ENCODE data around the gene PERCC1. TPM values are rescaled to one million over a fixed set of nuclear protein-coding genes. Genes with fewer than 3 reads are reported as not detected.
A peak's percentile ranks its signal among the peaks of the same experiment; 100 is the strongest.

The PERCC1 gene
- total and polyA plus RNA-seq, 2 donors (not counting 1 experiment from before 2014, with no cell fraction given): not detected

DNA sequence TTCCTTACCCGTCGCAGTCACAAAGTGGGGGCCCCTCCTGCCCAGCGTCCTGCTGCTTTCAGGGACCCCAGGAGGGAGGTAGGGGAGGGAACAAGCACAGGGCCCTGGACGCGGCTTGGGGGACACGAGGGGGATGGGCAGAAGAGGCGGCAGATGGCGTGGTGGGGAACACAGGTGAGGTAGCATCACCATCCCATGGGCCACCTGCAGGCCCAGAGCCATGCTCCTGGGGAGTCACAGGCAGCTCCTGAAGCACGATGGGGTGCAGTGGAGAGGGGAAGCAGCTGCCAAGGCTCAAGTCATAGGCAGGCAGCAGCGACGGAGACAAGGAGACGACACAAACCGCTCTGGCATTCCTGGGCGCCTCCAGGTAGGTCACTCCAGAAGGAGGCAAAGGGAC is 27.1 kb upstream of the PERCC1 start:
- Histone ChIP-seq H4K20me1 (ENCODE audit: control insufficient read depth, extremely low read depth, insufficient read depth, low read length) (no peaks in the 10 kb centered on the region), H3K4me3 (replicated peaks in 1 of 4; ENCODE audit: control extremely low read depth in 1 of 4, insufficient read depth in 1 of 4, low read depth in 3 of 4, low read length in 4 of 4) (no peak overlapping the region), H3K27me3 (ENCODE audit: control insufficient read depth, insufficient read depth, low read length) (no peaks in the 10 kb centered on the region), H3K9ac (ENCODE audit: insufficient read depth, low read length) (no peak overlapping the region), H3K36me3 (ENCODE audit: control insufficient read depth, insufficient read depth, low read length) (peaks cover 3% of the 10 kb centered on the region), H2AFZ (ENCODE audit: low read length) (no peak overlapping the region), H3K27ac (ENCODE audit: insufficient read depth, low read length) (no peak overlapping the region), H3K4me1 (ENCODE audit: control insufficient read depth, extremely low read depth, insufficient read depth, low read length) (peaks cover 5% of the 10 kb centered on the region), H3K4me2 (ENCODE audit: extremely low read depth, insufficient read depth, low read length) (no peak overlapping the region), H3K9me3 (ENCODE audit: control insufficient read depth, insufficient read depth, low read depth, low read length) (no peaks in the 10 kb centered on the region), H3K79me2 (ENCODE audit: control insufficient read depth, insufficient read depth, low read length) (no peaks in the 10 kb centered on the region)
- no peak for DNase-seq (ENCODE audit: low read depth in 2 of 2)
- TF ChIP-seq, protein P1, sequence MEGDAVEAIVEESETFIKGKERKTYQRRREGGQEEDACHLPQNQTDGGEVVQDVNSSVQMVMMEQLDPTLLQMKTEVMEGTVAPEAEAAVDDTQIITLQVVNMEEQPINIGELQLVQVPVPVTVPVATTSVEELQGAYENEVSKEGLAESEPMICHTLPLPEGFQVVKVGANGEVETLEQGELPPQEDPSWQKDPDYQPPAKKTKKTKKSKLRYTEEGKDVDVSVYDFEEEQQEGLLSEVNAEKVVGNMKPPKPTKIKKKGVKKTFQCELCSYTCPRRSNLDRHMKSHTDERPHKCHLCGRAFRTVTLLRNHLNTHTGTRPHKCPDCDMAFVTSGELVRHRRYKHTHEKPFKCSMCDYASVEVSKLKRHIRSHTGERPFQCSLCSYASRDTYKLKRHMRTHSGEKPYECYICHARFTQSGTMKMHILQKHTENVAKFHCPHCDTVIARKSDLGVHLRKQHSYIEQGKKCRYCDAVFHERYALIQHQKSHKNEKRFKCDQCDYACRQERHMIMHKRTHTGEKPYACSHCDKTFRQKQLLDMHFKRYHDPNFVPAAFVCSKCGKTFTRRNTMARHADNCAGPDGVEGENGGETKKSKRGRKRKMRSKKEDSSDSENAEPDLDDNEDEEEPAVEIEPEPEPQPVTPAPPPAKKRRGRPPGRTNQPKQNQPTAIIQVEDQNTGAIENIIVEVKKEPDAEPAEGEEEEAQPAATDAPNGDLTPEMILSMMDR (conservative IDR thresholded peaks at IDR 0.05 in 1 of 2, IDR thresholded peaks at IDR 0.05 in 1 of 2; ENCODE audit: low read depth in 1 of 2, low read length in 2 of 2): no peak
- TF ChIP-seq EZH2 (IDR thresholded peaks at IDR 0.05; ENCODE audit: low read length, missing control alignments): no peak

DNA sequence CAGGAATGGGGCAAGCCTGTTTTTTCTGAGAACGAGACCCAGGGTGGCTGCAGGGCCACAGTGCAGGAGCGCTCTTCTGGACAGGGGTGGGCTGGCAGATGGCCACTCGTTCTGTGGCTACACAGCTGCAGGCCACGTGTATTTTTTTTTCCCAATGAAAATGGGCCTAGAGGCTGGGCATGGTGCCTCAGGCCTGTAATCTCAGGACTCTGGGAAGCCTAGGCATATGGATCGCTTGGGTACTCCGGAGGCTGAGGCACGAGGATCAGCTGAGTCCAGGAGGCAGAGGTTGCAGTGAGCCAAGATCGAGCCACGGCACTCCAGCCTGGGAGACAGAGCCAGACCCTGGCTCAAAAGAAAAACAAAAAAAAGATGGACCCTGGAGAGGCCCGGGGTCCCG is 23.1 kb upstream of the PERCC1 start:
- peak overlapping the region; percentile 54 for H3K27ac ChIP-seq (ENCODE audit: insufficient read depth, low read length)
- no peaks in the 10 kb centered on the region for H3K36me3 ChIP-seq (ENCODE audit: control insufficient read depth, insufficient read depth, low read length)
- no peaks in the 10 kb centered on the region for H3K27me3 ChIP-seq (ENCODE audit: control insufficient read depth, insufficient read depth, low read length)
- TF ChIP-seq, protein P1 (conservative IDR thresholded peaks at IDR 0.05 in 1 of 2, IDR thresholded peaks at IDR 0.05 in 1 of 2; ENCODE audit: low read depth in 1 of 2, low read length in 2 of 2): no peak
- TF ChIP-seq EZH2 (IDR thresholded peaks at IDR 0.05; ENCODE audit: low read length, missing control alignments): no peak
- H3K4me1 ChIP-seq (ENCODE audit: control insufficient read depth, extremely low read depth, insufficient read depth, low read length): peaks cover 5% of the 10 kb centered on the region
- H2AFZ ChIP-seq (ENCODE audit: low read length): no peak overlapping the region
- H4K20me1 ChIP-seq (ENCODE audit: control insufficient read depth, extremely low read depth, insufficient read depth, low read length): no peaks in the 10 kb centered on the region
- no peaks in the 10 kb centered on the region for H3K79me2 ChIP-seq (ENCODE audit: control insufficient read depth, insufficient read depth, low read length)
- peak; percentile 44 for DNase-seq (ENCODE audit: low read depth in 2 of 2)
- no peak overlapping the region for H3K9ac ChIP-seq (ENCODE audit: insufficient read depth, low read length)
- no peaks in the 10 kb centered on the region for H3K9me3 ChIP-seq (ENCODE audit: control insufficient read depth, insufficient read depth, low read depth, low read length)
- H3K4me2 ChIP-seq (ENCODE audit: extremely low read depth, insufficient read depth, low read length): peak overlapping the region; percentile 44
- H3K4me3 ChIP-seq (replicated peaks in 1 of 4; ENCODE audit: control extremely low read depth in 1 of 4, insufficient read depth in 1 of 4, low read depth in 3 of 4, low read length in 4 of 4): peak overlapping the region in 3 of 4 experiments; percentile 27 to 71 (median 40)

DNA sequence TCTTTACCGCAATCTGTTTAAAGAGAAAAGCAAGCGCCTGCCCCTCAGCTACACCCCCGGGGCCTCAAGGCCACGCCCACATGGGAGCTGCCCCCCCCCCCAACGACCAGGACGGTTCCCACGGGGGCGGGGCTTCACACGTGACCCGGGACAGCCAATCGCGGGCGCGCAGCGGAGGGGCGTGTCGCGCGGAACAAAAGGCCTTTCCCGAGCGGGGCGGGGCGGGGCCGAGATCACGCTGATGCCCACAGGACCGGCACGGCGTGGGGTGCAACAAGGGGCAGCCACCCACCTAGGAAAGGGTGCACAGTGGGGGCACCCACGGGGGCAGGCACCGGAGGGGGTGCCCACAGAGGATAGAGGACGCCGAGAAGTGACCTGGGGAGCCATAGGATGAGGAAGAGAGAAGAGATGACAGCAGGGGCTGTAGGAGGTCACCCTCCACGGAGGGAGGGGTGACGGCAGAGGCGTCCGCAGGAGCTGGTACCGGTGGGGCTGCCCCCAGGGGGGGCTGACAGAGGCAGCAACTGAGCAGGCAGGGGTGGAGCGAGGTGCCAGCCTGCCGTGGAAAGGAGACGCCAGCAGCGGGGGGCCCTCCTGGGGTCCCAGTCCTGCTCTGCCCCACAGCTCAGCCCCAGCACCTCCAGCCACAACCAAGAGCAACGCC is 22.6 kb upstream of the PERCC1 start:
- peak overlapping the region; percentile 23 for H3K9ac ChIP-seq (ENCODE audit: insufficient read depth, low read length)
- no peaks in the 10 kb centered on the region for H3K27me3 ChIP-seq (ENCODE audit: control insufficient read depth, insufficient read depth, low read length)
- TF ChIP-seq, protein P1 (conservative IDR thresholded peaks at IDR 0.05 in 1 of 2, IDR thresholded peaks at IDR 0.05 in 1 of 2; ENCODE audit: low read depth in 1 of 2, low read length in 2 of 2): no peak
- no peak for TF ChIP-seq EZH2 (IDR thresholded peaks at IDR 0.05; ENCODE audit: low read length, missing control alignments)
- peak overlapping the region; percentile 54 for H3K27ac ChIP-seq (ENCODE audit: insufficient read depth, low read length)
- DNase-seq (ENCODE audit: low read depth in 2 of 2): peak; percentile 75 to 87
- no peaks in the 10 kb centered on the region for H3K79me2 ChIP-seq (ENCODE audit: control insufficient read depth, insufficient read depth, low read length)
- peak overlapping the region; percentile 73 for H2AFZ ChIP-seq (ENCODE audit: low read length)
- H3K9me3 ChIP-seq (ENCODE audit: control insufficient read depth, insufficient read depth, low read depth, low read length): no peaks in the 10 kb centered on the region
- H3K4me3 ChIP-seq (replicated peaks in 1 of 4; ENCODE audit: control extremely low read depth in 1 of 4, insufficient read depth in 1 of 4, low read depth in 3 of 4, low read length in 4 of 4): peak overlapping the region; percentile 58 to 71 (median 62)
- H3K36me3 ChIP-seq (ENCODE audit: control insufficient read depth, insufficient read depth, low read length): no peaks in the 10 kb centered on the region
- H3K4me2 ChIP-seq (ENCODE audit: extremely low read depth, insufficient read depth, low read length): peak overlapping the region; percentile 95
- H4K20me1 ChIP-seq (ENCODE audit: control insufficient read depth, extremely low read depth, insufficient read depth, low read length): no peaks in the 10 kb centered on the region
- peaks cover 5% of the 10 kb centered on the region for H3K4me1 ChIP-seq (ENCODE audit: control insufficient read depth, extremely low read depth, insufficient read depth, low read length)
